GM19043 (cell line): Measurements from ENCODE around the gene ATP6V0B.

ENCODE experiments used
- ATAC-seq: cut with Tn5 transposase; IDR thresholded peaks from one replicate; pipeline ENCODE4 v1.9.1; 2021; ENCODE audit warnings: low read depth; ENCODE audit not compliant: unreplicated experiment

Gene ATP6V0B

GRCh38 chr1:43968348-43968948, 6.3 kb upstream of the ATP6V0B start:
- no peak for ATAC-seq

DNA sequence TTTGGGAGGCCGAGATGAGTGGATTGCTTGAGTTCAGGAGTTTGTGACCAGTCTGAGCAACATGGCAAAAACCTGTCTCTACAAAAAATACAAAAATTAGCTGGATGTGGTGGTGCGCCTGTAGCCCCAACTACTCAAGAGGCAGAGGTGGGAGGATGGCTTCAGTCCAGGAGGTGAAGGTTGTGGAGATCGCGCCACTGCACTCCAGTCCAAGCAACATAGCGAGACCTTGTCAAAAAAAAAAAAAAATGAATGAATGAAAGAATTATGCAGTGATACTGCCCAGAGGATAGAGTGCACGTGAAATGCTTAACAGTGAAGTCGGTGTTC, 5.4 kb upstream of the ATP6V0B start:
- ATAC-seq = no peak

DNA sequence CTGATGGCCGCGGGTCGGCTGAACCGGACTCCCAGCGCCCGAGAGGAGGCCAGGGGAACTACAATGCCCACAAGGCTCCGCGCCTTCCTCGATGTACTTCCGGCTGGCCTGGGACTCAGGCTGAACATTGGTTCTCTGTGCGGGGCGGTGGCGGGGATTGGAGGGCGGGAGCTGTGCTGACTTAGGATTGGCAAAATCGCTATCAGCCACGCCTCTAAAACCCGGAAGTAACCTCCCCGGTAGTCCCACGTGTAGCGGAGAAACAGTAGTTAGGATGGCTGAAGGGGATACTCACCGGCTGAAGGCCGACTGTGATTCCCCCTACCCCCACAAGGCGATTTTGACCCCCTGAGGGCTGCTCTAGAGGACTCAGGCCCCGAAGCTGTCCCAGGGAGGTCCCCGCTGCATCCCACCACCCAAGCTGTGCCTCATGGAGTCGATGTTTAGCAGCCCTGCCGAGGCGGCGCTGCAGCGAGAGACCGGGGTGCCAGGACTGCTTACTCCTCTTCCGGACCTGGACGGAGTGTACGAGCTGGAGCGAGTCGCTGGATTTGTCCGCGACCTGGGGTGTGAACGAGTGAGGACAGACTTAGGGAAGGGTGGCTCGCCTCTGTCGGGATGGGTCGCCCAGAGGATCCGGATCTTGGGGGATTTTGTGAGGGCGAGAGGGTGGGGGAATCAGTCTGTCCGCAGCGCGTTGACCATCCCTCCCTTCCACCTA, 4.9 kb upstream of the ATP6V0B start, which contains the start of gene DPH2:
DPH2 (plus strand) TSS at position 265 of the 721 bp plus-strand sequence; CDS start at position 431, 166 bp downstream.
- peak; percentile 76 for ATAC-seq

- no peak for ATAC-seq
Observed at GRCh38 chr1:43970502-43970901, 4.3 kb upstream of the ATP6V0B start.

GRCh38 chr1:43970911-43971310, 3.8 kb upstream of the ATP6V0B start:
- ATAC-seq = no peak

GRCh38 chr1:43971336-43971980, 3.3 kb upstream of the ATP6V0B start:
- no peak for ATAC-seq

- ATAC-seq = no peak
Observed at GRCh38 chr1:43973981-43974442, 748 bp upstream of the ATP6V0B start.

- ATAC-seq = no peak
Observed at GRCh38 chr1:43975249-43975961, 645 bp downstream of the ATP6V0B start.

DNA sequence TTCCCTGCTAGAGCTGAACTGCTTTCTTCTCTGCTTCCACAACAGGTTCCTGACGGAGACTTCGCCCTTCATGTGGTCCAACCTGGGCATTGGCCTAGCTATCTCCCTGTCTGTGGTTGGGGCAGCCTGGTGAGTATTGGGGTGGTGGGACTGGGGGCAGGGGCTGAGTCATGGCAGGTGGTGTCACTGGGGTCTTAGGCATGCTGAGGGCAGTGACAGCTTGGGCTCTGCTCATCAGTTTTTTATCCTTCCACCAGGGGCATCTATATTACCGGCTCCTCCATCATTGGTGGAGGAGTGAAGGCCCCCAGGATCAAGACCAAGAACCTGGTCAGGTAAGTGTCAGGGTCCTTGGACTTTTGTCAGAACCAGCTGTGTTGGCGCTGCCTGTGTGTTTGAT, 1.3 kb downstream of the ATP6V0B start:
- ATAC-seq = no peak

- ATAC-seq = no peak
Observed at GRCh38 chr1:43976890-43977289, 2.1 kb downstream of the ATP6V0B start.

DNA sequence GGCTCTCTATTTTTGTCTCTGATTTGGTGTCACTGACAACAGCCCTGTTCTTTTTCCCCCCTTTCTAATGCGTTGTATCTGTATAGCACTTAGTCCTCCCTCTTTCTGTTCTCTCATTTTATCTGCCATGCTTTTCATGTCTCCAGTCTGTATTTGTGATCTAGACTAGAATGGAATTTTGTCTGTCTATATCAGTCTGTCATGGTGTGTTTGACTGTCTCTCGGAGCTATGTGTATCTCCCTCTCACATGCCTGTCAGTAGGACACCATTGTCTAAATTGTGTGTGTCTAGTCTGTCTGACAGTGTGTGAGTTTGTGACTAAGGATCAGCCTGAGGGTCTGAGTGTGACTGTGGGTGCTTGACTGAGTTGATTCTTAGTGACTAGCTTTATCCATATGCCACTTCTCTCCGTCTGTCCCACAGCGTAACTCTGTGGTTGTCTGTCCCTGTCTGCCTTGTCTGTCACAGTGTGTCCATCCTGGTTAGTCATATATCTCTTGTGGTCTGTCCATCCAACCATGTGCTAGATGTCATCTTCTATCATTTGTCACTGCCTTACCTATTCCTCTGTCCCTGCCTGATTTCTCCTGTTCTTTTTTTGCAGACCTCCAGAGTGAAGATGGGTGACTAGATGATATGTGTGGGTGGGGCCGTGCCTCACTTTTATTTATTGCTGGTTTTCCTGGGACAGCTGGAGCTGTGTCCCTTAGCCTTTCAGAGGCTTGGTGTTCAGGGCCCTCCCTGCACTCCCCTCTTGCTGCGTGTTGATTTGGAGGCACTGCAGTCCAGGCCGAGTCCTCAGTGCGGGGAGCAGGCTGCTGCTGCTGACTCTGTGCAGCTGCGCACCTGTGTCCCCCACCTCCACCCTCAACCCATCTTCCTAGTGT, 2.9 kb downstream of the ATP6V0B start:
- ATAC-seq = no peak

GRCh38 chr1:43978264-43978550, 3.4 kb downstream of the ATP6V0B start:
- ATAC-seq = no peak

DNA sequence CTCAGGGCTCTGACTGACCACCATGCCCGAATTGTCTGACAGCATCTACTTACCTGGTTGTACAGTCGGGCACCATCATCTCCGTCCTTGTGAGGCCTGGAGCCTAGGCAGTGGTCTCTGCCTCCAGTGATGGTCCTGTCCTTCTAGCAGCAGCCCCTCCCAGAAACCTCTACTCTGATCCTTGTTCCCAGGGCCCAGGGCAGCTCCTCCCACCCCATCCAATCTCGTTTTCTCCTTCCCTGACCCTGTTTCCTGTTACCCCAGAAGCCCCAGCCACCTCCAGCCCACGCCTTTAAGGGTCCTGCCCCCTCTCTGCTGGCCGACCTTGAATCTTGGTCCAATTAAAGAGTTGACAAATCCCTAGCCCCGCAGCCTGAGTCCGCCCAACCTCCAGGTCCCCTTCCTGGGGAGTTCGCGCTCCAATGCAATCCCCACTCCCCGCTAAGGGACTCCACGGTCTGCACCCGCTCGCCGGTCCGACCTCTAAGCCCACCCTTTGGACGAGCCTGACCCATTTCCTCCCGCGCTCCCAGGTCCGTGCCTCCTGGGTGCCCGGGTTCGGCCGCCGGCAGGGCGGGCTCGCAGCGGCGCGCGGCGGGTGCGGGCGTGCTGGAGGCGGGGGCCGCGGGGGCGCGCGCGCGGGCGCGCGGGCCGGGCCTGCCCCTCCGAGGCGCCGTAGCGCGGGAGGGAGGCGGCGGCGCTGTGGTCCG, 3.9 kb downstream of the ATP6V0B start, which contains the start of gene B4GALT2:
B4GALT2 (plus strand) TSS at position 660 of the 710 bp plus-strand sequence. CDS start 1,951 bp downstream, outside the sequence.
- ATAC-seq = no peak

- no peak for ATAC-seq
Observed at GRCh38 chr1:43979261-43979527, 4.4 kb downstream of the ATP6V0B start.

DNA sequence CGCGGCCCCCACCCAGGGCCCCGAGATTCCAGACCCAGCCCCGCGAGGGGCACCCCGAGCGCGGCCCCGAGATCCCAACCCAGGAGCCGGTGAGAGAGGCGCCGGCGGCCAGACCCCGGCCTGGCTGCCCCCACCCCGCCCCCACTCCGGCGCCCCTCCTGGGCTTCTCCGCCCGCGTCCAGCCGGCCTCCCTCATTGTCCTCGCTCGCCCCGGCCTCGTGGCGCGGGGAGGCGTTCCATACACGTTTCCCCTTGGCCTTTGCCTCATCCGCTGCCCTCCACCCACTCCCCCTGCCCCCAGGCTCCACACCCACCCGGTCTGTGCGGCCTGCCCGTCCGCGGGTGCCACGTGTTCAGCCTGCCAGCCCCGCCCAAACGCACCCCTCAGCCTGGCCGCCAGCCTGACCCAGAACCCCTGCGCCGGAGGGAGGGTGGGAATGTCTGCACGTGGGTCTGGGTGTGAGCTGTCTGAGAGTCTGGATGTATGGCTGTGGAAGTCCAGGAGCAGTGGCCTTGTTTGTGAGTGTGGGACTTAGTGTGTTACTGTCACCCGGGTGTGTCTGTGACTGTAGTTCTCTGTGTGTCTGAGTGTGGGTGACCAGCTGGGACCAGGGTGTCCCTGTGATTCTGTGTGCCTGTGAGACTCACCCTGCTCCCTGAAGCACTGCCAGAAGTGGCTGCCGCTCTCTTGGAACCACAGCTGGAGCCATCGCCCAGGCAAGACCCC, 4.9 kb downstream of the ATP6V0B start:
- ATAC-seq = no peak

DNA sequence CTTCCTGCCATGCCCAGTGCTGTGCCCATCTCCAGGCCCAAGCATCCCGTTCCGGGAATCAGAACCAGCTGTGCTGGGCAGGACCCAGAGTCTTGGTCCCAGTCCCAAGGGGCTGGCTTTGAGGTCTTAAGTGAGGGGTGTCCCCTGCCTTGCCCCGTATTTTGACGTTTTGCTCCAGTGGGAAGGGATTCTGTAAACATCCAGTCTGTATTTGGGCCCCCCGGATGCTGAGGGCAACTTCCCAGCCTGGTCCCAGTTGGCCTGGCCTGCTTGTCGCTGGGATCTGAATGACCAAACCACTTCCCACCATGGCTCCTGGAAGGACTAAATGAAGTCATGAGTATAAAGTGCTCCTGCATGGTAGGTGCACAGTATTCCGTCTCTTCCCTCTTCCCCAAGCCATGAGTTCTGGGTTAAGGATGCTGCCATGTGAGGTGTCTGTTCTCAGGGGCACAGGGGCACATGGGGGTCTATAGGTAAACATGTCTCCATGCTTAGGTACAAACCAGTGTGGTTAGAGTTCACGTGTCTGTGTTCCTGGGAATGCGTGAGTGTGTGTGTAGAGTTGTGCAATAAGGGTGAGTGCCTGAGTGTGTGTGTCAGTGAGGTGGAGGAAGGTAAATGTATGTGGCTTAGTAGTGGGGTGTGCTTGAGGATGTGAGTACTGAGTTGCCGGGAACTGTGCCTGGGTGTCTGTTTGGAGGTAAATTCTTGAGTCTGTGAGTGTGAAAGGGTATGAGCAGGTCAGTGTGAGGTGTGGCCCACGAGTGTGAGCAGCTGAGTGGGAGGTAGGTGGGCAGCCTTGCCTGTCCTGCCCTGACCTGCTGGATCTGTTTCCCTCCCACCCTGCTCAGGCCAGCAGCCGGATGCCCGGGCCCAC, 5.7 kb downstream of the ATP6V0B start:
- no peak for ATAC-seq

- no peak for ATAC-seq
Observed at GRCh38 chr1:43981135-43981491, 6.4 kb downstream of the ATP6V0B start.

GRCh38 chr1:43981636-43982035, 6.9 kb downstream of the ATP6V0B start:
- ATAC-seq = no peak
